GM12878 (cell line): ENCODE results near the gene ASB8. TPM values are rescaled to one million over a fixed set of nuclear protein-coding genes. Genes with fewer than 3 reads are reported as not detected.

ENCODE experiments used
- ATAC-seq: fragments of 200-7000 bp; cut with Tn5 transposase; 3 replicates; pipeline ENCODE4 v1.9.1; 2020; ENCODE audit warnings: mild to moderate bottlenecking, moderate library complexity
- BruUV-seq: library from RNA; stranded (reverse); fragments of 400-500 nt; replicated peaks from 2 replicates; lab custom pipeline; 2021; lab: Mats Ljungman, UMichigan
- CTCF ChIA-PET: fragments of 300-600 bp; sonication (Branson Sonifier 250); formaldehyde crosslinking; extraction: SDS; loops from one replicate; lab custom pipeline; 2021; ENCODE audit warnings: inconsistent platforms; lab: Yijun Ruan, JAX
- POLR2A ChIA-PET: fragments of 350-600 bp; formaldehyde crosslinking; extraction: SDS; loops from one replicate; lab custom pipeline; 2021; ENCODE audit warnings: inconsistent platforms; lab: Charles Lee
- RAD21 ChIA-PET: fragments of 300-600 bp; sonication (Branson Sonifier 250); formaldehyde crosslinking; loops from one replicate; lab custom pipeline; 2023; ENCODE audit warnings: antibody characterized with exemption; ENCODE audit not compliant: unreplicated experiment; lab: Charles Lee
- SMC1A ChIA-PET: fragments of 300-600 bp; sonication (Branson Sonifier 250); formaldehyde crosslinking; loops from one replicate; lab custom pipeline; 2023; ENCODE audit not compliant: unreplicated experiment, uncharacterized antibody; lab: Charles Lee
- DNase-seq: peaks from one replicate; pipeline ENCODE4 v3.0.0-alpha.2; 2011; ENCODE audit warnings: low read depth, low spot score
- FAIRE-seq: peaks from 3 replicates; lab custom pipeline; 2011; peaks lifted over from hg19 to GRCh38; lab: Jason Lieb, UNC
- H2AFZ ChIP-seq: 2 replicates; pipeline ENCODE4 v1.6.0; 2011; ENCODE audit warnings: low read depth, low read length, control low read depth; ENCODE audit not compliant: control insufficient read depth
- H3K27ac ChIP-seq: 2 replicates; pipeline ENCODE4 v1.5.1; 2011; ENCODE audit warnings: control low read depth; ENCODE audit not compliant: control insufficient read depth, insufficient read depth
- H3K27me3 ChIP-seq, 2 experiments: replicated peaks in 1 of 2; 2 replicates each; pipeline versions ENCODE4 v1.6.0 to v1.6.1; 2011; ENCODE audit warnings: low read length in 1 of 2; ENCODE audit not compliant: control insufficient read depth in 2 of 2, insufficient read depth in 2 of 2
- H3K36me3 ChIP-seq, 2 experiments: 2 replicates each; pipeline ENCODE4 v1.5.1; 2011; ENCODE audit warnings: low read length in 1 of 2; ENCODE audit not compliant: control insufficient read depth in 2 of 2, insufficient read depth in 2 of 2
- H3K4me1 ChIP-seq: 2 replicates; pipeline ENCODE4 v1.6.1; 2011; ENCODE audit warnings: mild to moderate bottlenecking, low read length, moderate library complexity, mixed read lengths; ENCODE audit not compliant: control insufficient read depth, insufficient read depth
- H3K4me2 ChIP-seq: 2 replicates; pipeline ENCODE4 v1.6.0; 2011; ENCODE audit warnings: control low read depth; ENCODE audit not compliant: control insufficient read depth, insufficient read depth
- H3K4me3 ChIP-seq: fragments of 200-600 bp; sonication (generic); 2 replicates; pipeline ENCODE4 v1.5.1; 2016
- H3K79me2 ChIP-seq: 2 replicates; pipeline ENCODE4 v1.6.0; 2011; ENCODE audit warnings: low read length; ENCODE audit not compliant: control insufficient read depth, insufficient read depth
- H3K9ac ChIP-seq: 2 replicates; pipeline ENCODE4 v1.8.0; 2011; ENCODE audit warnings: low read length, control low read depth, mixed read lengths; ENCODE audit not compliant: control insufficient read depth, insufficient read depth
- H3K9me3 ChIP-seq: replicated peaks from 3 replicates; pipeline ENCODE4 v1.5.1; 2011; ENCODE audit warnings: mild to moderate bottlenecking, low read length; ENCODE audit not compliant: control insufficient read depth, insufficient read depth
- H4K20me1 ChIP-seq: 2 replicates; pipeline ENCODE4 v1.6.0; 2011; ENCODE audit not compliant: control insufficient read depth, insufficient read depth
- DPF2 ChIP-seq: fragments of 450-650 bp; IDR thresholded peaks from 2 replicates; pipeline ENCODE4 v1.6.1; 2017; ENCODE audit warnings: mild to moderate bottlenecking
- ESRRA ChIP-seq: IDR thresholded peaks from 2 replicates; pipeline ENCODE4 v1.6.1; 2012; ENCODE audit warnings: mild to moderate bottlenecking, low read length, improper control_type of control experiment
- LARP7 ChIP-seq: fragments of 450-650 bp; IDR thresholded peaks from 2 replicates; pipeline ENCODE4 v1.6.1; 2017; ENCODE audit warnings: mild to moderate bottlenecking
- MTA2 ChIP-seq: fragments of 450-650 bp; IDR thresholded peaks from 2 replicates; pipeline ENCODE4 v1.6.1; 2016; ENCODE audit warnings: low read depth, mild to moderate bottlenecking, moderate library complexity
- NFXL1 ChIP-seq: fragments of 450-650 bp; IDR thresholded peaks from 2 replicates; pipeline ENCODE4 v1.6.1; 2017; ENCODE audit warnings: antibody characterized with exemption, mild to moderate bottlenecking, borderline replicate concordance
- NR2C1 ChIP-seq: fragments of 450-650 bp; IDR thresholded peaks from 2 replicates; pipeline ENCODE4 v1.6.1; 2017; ENCODE audit warnings: antibody characterized with exemption, mild to moderate bottlenecking, moderate library complexity
- NRF1 ChIP-seq: conservative IDR thresholded peaks from 2 replicates; pipeline ENCODE4 v1.6.1; 2011; ENCODE audit warnings: mild to moderate bottlenecking, low read depth, low read length, improper control_type of control experiment
- PAX5 ChIP-seq: IDR thresholded peaks from 2 replicates; pipeline ENCODE4 v1.6.1; 2011; ENCODE audit warnings: low read depth, low read length, borderline replicate concordance
- RFX5 ChIP-seq: IDR thresholded peaks from 2 replicates; pipeline ENCODE4 v1.6.1; 2011; ENCODE audit warnings: low read depth, low read length, improper control_type of control experiment
- RUNX3 ChIP-seq: IDR thresholded peaks from 2 replicates; pipeline ENCODE4 v1.6.1; 2012; ENCODE audit warnings: low read length, inconsistent platforms
- SMAD5 ChIP-seq: IDR thresholded peaks from 2 replicates; pipeline ENCODE4 v1.6.1; 2016; ENCODE audit warnings: antibody characterized with exemption, low read depth
- SUZ12 ChIP-seq: fragments of 200-600 bp; sonication (generic); IDR thresholded peaks from one replicate; pipeline ENCODE4 v1.6.1; 2018; ENCODE audit warnings: antibody characterized with exemption, mild to moderate bottlenecking; ENCODE audit not compliant: unreplicated experiment
- TARDBP ChIP-seq: IDR thresholded peaks from 2 replicates; pipeline ENCODE4 v1.6.1; 2016; ENCODE audit warnings: borderline replicate concordance
- TBL1XR1 ChIP-seq: IDR thresholded peaks from 2 replicates; pipeline ENCODE4 v1.6.1; 2012; ENCODE audit warnings: low read depth, low read length, improper control_type of control experiment
- TCF3 ChIP-seq: IDR thresholded peaks from 2 replicates; pipeline ENCODE4 v1.6.1; 2012; ENCODE audit warnings: low read depth, mild to moderate bottlenecking, low read length, borderline replicate concordance; ENCODE audit not compliant: insufficient read depth
- ZNF217 ChIP-seq: fragments of 450-650 bp; IDR thresholded peaks from 2 replicates; pipeline ENCODE4 v1.6.1; 2017; ENCODE audit warnings: antibody characterized with exemption, mild to moderate bottlenecking
- WGBS: methylation state at CpG from one replicate; pipeline ENCODE4 v1.1.6; 2016; ENCODE audit warnings: low lambda C conversion rate; ENCODE audit not compliant: insufficient replicate concordance, insufficient coverage; ENCODE audit errors: missing lambda C conversion rate; 5-methylcytosine and 5-hydroxymethylcytosine counted together
- in situ Hi-C: fragments of 300-500 bp; cut with MboI; formaldehyde crosslinking; loops from 9 replicates; pipeline ENCODE4 v1.14.3; 2018; ENCODE audit warnings: mixed read lengths
- intact Hi-C: fragments of 100-400 bp; cut with micrococcal nuclease; formaldehyde crosslinking; loops from one replicate; pipeline ENCODE4 v1.14.2; 2022; ENCODE audit not compliant: unreplicated experiment
- polyA plus RNA-seq, 11 experiments: library from polyadenylated mRNA; depleted of rRNA in 4 of 11; unstranded in 6 of 11; stranded (reverse) in 5 of 11; fragments of >200 nt; fragmentation: Nextera tagmentation in 4 of 11; fragmentation: Illumina TruSeq in 1 of 11; extraction: Ambion mirVana in 4 of 11; extraction: Trizol in 1 of 11; gene quantifications; 1 replicate in 1 of 11; 2 replicates in 10 of 11; pipeline versions ENCODE4 v1.2.1 to v1.2.3, GENCODE V29; 2011 to 2016; ENCODE audit warnings: inconsistent platforms in 2 of 11, missing spikeins in 2 of 11, low read depth in 1 of 11
- total RNA-seq, 4 experiments: library from RNA; depleted of rRNA in 3 of 4; stranded (reverse); fragments of >200 nt in 3 of 4; fragmentation: Illumina TruSeq in 1 of 4; extraction: Trizol in 1 of 4; gene quantifications; 2 replicates each; pipeline versions ENCODE4 v1.2.1 to v1.2.3, GENCODE V29; 2013 to 2021
- TF ChIP-seq, protein P1 (sequence below): fragments of 450-650 bp; IDR thresholded peaks from 2 replicates; pipeline ENCODE4 v1.6.1; 2017; ENCODE audit warnings: mild to moderate bottlenecking, low read depth, inconsistent platforms; ENCODE audit not compliant: poor library complexity, severe bottlenecking
- TF ChIP-seq, protein P2 (sequence below): fragments of 450-650 bp; conservative IDR thresholded peaks from 2 replicates; pipeline ENCODE4 v1.6.1; 2017; ENCODE audit warnings: mild to moderate bottlenecking, moderate library complexity
- TF ChIP-seq, protein P3 (sequence below): fragments of 450-650 bp; IDR thresholded peaks from 2 replicates; pipeline ENCODE4 v1.6.1; 2016; ENCODE audit warnings: mild to moderate bottlenecking

ASB8 gene
- total and polyA plus RNA-seq, 10 of the 15 experiments (the other 5 are each of a cell fraction or from before 2014, with no cell fraction given), result 23.7 to 48.0 (median 29.1) TPM

DNA sequence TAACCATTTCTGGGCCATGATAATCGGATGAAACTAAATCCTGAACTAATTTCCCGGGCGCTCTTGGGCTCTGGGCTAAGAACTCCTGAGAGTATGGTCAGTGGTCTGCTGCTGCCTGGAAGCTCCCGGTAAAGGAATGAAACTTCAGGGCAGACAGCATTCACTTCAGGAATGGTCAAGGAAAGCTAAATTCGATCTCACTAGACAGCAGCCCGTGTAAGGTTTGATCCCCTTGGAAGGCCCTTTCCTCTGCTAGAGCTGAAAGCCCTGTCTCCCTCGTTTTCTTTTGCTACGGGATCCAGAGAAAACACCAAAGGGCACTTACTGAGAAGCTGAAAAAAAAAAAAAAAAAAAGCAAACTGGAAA, 680 bp downstream of the ASB8 start:
- Histone ChIP-seq H3K4me3 (peak overlapping the region; percentile 86), H4K20me1 (no peaks in the 10 kb centered on the region), H2AFZ (peak overlapping the region; percentile 99; the same call in 1 of the 2 replicates), H3K9ac (peak overlapping the region; percentile 81), H3K9me3 (no peaks in the 10 kb centered on the region), H3K36me3 (peaks cover 0 to 4% of the 10 kb centered on the region in 2 experiments; a peak in 2 of 4 replicates), H3K27ac (peak overlapping the region; percentile 89), H3K27me3 (no peaks in the 10 kb centered on the region), H3K4me2 (peak overlapping the region; percentile 79), H3K79me2 (peaks cover 17% of the 10 kb centered on the region), H3K4me1 (peaks cover 27% of the 10 kb centered on the region)
- in situ Hi-C loops (no loop called here), intact Hi-C loops (loop anchor here (1.0 kb wide), 1 partner anchor 51 kb away; no protein-coding TSS in a partner anchor)
- ChIA-PET SMC1A (interaction anchor here (0.7 to 2.8 kb wide), 8 partner anchors 9 to 318 kb away, joined by 3 to 12 read pairs (median 5); partner anchors contain the start of genes PFKM and SENP1), POLR2A (interaction anchor here (0.7 to 2.2 kb wide), 9 partner anchors 27 to 192 kb away, joined by 3 to 10 read pairs (median 5); partner anchors contain the start of genes CCDC184, PFKM and SENP1), RAD21 (interaction anchor here (0.6 to 3.0 kb wide), 7 partner anchors 8 to 287 kb away, joined by 3 to 13 read pairs (median 6); partner anchors contain the start of genes PFKM and SENP1), CTCF (interaction anchor here (1.2 to 2.6 kb wide), 9 partner anchors 8 to 461 kb away, joined by 4 to 14 read pairs (median 7); partner anchors contain the start of gene SENP1)
- FAIRE-seq (no peak), ATAC-seq (no peak), DNase-seq (no peak)
- 33% methylated on average over 6 of the region's 8 CpGs for WGBS
- no TSS peak for BruUV-seq
- TF ChIP-seq, protein P1, sequence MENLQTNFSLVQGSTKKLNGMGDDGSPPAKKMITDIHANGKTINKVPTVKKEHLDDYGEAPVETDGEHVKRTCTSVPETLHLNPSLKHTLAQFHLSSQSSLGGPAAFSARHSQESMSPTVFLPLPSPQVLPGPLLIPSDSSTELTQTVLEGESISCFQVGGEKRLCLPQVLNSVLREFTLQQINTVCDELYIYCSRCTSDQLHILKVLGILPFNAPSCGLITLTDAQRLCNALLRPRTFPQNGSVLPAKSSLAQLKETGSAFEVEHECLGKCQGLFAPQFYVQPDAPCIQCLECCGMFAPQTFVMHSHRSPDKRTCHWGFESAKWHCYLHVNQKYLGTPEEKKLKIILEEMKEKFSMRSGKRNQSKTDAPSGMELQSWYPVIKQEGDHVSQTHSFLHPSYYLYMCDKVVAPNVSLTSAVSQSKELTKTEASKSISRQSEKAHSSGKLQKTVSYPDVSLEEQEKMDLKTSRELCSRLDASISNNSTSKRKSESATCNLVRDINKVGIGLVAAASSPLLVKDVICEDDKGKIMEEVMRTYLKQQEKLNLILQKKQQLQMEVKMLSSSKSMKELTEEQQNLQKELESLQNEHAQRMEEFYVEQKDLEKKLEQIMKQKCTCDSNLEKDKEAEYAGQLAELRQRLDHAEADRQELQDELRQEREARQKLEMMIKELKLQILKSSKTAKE, result no peak
- TF ChIP-seq MTA2 (no peak), RUNX3 (no peak), LARP7 (no peak), TCF3 (no peak), TBL1XR1 (no peak), ZNF217 (no peak), ESRRA (no peak), TARDBP (no peak), PAX5 (no peak), SUZ12 (no peak), DPF2 (no peak), SMAD5 (no peak), RFX5 (no peak), NRF1 (no peak), NFXL1 (no peak), NR2C1 (no peak)
- TF ChIP-seq, protein P2, sequence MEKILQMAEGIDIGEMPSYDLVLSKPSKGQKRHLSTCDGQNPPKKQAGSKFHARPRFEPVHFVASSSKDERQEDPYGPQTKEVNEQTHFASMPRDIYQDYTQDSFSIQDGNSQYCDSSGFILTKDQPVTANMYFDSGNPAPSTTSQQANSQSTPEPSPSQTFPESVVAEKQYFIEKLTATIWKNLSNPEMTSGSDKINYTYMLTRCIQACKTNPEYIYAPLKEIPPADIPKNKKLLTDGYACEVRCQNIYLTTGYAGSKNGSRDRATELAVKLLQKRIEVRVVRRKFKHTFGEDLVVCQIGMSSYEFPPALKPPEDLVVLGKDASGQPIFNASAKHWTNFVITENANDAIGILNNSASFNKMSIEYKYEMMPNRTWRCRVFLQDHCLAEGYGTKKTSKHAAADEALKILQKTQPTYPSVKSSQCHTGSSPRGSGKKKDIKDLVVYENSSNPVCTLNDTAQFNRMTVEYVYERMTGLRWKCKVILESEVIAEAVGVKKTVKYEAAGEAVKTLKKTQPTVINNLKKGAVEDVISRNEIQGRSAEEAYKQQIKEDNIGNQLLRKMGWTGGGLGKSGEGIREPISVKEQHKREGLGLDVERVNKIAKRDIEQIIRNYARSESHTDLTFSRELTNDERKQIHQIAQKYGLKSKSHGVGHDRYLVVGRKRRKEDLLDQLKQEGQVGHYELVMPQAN, result no peak
- TF ChIP-seq, protein P3, sequence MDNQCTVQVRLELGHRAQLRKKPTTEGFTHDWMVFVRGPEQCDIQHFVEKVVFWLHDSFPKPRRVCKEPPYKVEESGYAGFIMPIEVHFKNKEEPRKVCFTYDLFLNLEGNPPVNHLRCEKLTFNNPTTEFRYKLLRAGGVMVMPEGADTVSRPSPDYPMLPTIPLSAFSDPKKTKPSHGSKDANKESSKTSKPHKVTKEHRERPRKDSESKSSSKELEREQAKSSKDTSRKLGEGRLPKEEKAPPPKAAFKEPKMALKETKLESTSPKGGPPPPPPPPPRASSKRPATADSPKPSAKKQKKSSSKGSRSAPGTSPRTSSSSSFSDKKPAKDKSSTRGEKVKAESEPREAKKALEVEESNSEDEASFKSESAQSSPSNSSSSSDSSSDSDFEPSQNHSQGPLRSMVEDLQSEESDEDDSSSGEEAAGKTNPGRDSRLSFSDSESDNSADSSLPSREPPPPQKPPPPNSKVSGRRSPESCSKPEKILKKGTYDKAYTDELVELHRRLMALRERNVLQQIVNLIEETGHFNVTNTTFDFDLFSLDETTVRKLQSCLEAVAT, result no peak
